ENCODE data around the gene SBF2. TPM values are rescaled to one million over a fixed set of nuclear protein-coding genes. Genes with fewer than 3 reads are reported as not detected.

Gene SBF2
- total and polyA plus RNA-seq, 9 of the 15 experiments (the other 6 are each of a cell fraction or from before 2014, with no cell fraction given): 0.80 to 9.5 (median 5.0) TPM

DNA sequence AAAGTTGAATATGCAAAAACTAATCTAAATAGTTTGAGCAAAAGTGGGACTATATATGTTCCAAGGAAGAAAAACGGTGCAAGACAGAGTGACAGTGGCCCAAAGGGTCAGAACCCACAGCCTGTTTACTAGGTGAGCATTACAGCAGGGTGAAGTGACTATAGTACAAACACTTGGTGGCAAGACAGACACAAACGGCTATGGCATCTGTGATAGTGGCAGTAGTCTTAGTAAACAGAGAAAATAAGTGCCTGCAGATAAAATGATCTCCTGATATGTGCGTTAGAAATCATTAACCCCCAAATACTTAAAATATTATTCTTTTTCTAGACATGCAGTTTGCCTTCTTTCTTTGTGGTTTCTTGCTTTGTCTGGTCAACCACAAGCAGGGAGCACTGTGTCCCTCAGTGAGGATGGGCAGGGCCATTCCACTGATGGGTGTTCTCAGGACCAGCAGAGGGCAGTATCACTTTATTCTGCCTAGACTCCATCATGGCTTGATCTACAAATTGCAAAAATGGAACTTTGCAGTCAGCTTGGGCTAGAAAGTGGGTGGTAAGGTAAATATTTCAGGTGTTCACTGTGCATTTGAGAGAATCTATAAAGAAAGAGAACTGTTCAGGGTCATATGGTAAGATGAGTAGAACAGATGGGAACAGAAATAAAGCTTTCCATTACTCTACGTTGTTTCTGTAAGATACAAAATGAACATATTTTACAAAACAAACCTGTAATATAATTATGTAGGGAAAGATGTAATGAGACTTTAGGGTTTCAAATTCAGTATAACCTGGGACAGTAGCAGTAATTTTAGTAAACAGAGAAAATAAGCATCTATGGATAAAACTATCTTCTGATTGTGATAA lies 431.9 kb downstream of the SBF2 start (continued):
- TF ChIP-seq, protein P1, sequence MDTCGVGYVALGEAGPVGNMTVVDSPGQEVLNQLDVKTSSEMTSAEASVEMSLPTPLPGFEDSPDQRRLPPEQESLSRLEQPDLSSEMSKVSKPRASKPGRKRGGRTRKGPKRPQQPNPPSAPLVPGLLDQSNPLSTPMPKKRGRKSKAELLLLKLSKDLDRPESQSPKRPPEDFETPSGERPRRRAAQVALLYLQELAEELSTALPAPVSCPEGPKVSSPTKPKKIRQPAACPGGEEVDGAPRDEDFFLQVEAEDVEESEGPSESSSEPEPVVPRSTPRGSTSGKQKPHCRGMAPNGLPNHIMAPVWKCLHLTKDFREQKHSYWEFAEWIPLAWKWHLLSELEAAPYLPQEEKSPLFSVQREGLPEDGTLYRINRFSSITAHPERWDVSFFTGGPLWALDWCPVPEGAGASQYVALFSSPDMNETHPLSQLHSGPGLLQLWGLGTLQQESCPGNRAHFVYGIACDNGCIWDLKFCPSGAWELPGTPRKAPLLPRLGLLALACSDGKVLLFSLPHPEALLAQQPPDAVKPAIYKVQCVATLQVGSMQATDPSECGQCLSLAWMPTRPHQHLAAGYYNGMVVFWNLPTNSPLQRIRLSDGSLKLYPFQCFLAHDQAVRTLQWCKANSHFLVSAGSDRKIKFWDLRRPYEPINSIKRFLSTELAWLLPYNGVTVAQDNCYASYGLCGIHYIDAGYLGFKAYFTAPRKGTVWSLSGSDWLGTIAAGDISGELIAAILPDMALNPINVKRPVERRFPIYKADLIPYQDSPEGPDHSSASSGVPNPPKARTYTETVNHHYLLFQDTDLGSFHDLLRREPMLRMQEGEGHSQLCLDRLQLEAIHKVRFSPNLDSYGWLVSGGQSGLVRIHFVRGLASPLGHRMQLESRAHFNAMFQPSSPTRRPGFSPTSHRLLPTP (IDR thresholded peaks at IDR 0.05; ENCODE audit: borderline replicate concordance, extremely low read depth, insufficient read length): no peak
- TF ChIP-seq EHMT2 (IDR thresholded peaks at IDR 0.05) (peak; percentile 18; the same call in 1 of the 2 replicates), ZNF75A (CRISPR knock-in tag; IDR thresholded peaks at IDR 0.05) (no peak), POU5F1 (IDR thresholded peaks at IDR 0.05; ENCODE audit: borderline replicate concordance, low read depth, low read length, partially characterized antibody) (no peak), ESRRA (IDR thresholded peaks at IDR 0.05; ENCODE audit: borderline replicate concordance, low read depth) (peak; percentile 35; the same call in 1 of the 2 replicates), HDAC8 (tag; IDR thresholded peaks at IDR 0.05) (no peak)
